DND-41 (cell line): ENCODE data around the gene PLPPR4.

ENCODE experiments used
- EZH2 ChIP-seq: IDR thresholded peaks from 3 replicates; pipeline ENCODE4 v1.6.1; 2012; ENCODE audit warnings: borderline replicate concordance, low read depth, mild to moderate bottlenecking, moderate library complexity, low read length, inconsistent platforms; ENCODE audit not compliant: severe bottlenecking
- TF ChIP-seq, protein P1 (sequence below): IDR thresholded peaks from 2 replicates; pipeline ENCODE4 v1.5.1; 2012; ENCODE audit warnings: borderline replicate concordance, low read length, moderate library complexity, mild to moderate bottlenecking; ENCODE audit not compliant: poor library complexity, severe bottlenecking; ENCODE audit errors: extremely low read depth

DNA sequence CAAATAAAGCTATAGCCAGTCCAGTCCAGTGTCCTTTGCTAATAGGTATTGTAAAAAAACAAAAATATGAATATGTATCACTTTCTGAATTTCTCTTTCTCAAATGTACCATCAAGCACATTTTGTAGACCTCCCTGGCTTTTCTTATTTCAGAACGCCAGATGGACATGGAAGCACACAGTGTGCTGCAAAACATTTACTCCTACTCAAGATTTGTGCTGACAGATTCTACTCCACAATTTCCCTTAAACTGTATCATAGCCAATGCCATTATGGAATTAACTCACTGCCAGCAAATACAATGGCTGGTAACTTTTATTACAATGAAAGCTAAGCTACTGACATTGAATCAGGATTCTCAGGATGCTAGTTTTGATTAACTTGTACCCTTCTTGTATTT, 30.8 kb upstream of the PLPPR4 start:
- TF ChIP-seq, protein P1, sequence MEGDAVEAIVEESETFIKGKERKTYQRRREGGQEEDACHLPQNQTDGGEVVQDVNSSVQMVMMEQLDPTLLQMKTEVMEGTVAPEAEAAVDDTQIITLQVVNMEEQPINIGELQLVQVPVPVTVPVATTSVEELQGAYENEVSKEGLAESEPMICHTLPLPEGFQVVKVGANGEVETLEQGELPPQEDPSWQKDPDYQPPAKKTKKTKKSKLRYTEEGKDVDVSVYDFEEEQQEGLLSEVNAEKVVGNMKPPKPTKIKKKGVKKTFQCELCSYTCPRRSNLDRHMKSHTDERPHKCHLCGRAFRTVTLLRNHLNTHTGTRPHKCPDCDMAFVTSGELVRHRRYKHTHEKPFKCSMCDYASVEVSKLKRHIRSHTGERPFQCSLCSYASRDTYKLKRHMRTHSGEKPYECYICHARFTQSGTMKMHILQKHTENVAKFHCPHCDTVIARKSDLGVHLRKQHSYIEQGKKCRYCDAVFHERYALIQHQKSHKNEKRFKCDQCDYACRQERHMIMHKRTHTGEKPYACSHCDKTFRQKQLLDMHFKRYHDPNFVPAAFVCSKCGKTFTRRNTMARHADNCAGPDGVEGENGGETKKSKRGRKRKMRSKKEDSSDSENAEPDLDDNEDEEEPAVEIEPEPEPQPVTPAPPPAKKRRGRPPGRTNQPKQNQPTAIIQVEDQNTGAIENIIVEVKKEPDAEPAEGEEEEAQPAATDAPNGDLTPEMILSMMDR = no peak
- TF ChIP-seq EZH2 = no peak
